Naive B cell (primary cell): ENCODE results near the gene UBE2G2. TPM values are rescaled to one million over a fixed set of nuclear protein-coding genes. Genes with fewer than 3 reads are reported as not detected.
A peak's percentile ranks its signal among the peaks of the same experiment; 100 is the strongest.

Source experiments
- ATAC-seq, 2 donors: fragments of 150-1000 bp; cut with Tn5 transposase; 2 replicates each; pipeline ENCODE4 v1.10.0; 2021; ENCODE audit warnings: low read depth in 2 of 2, mild to moderate bottlenecking in 2 of 2, moderate library complexity in 2 of 2
- DNase-seq: peaks from one replicate; pipeline ENCODE4 v3.0.0; 2022
- H3K27ac Mint-ChIP-seq, 6 donors: one replicate each; pipeline ENCODE4 v1.8.0; 2020 to 2022; ENCODE audit warnings: mild to moderate bottlenecking in 6 of 6, mixed read lengths in 6 of 6, moderate library complexity in 5 of 6, inconsistent platforms in 2 of 6
- H3K27me3 Mint-ChIP-seq, 3 donors: one replicate each; pipeline ENCODE4 v1.8.0; 2021 to 2022; ENCODE audit warnings: mixed read lengths in 3 of 3, mild to moderate bottlenecking in 1 of 3
- H3K36me3 Mint-ChIP-seq, 2 donors: one replicate each; pipeline ENCODE4 v1.8.0; 2020 to 2022; ENCODE audit warnings: mixed read lengths in 2 of 2, inconsistent platforms in 1 of 2, mild to moderate bottlenecking in 1 of 2
- H3K4me1 Mint-ChIP-seq, 3 donors: one replicate each; pipeline ENCODE4 v1.8.0; 2020 to 2022; ENCODE audit warnings: mixed read lengths in 3 of 3, inconsistent platforms in 1 of 3, mild to moderate bottlenecking in 1 of 3, moderate library complexity in 1 of 3
- H3K4me3 Mint-ChIP-seq, 8 donors: one replicate each; pipeline ENCODE4 v1.8.0; 2020 to 2022; ENCODE audit warnings: mild to moderate bottlenecking in 8 of 8, mixed read lengths in 8 of 8, moderate library complexity in 8 of 8, inconsistent platforms in 2 of 8
- H3K9me3 Mint-ChIP-seq, 7 donors: one replicate each; pipeline ENCODE4 v1.8.0; 2020 to 2022; ENCODE audit warnings: mixed read lengths in 7 of 7, mild to moderate bottlenecking in 5 of 7, inconsistent platforms in 2 of 7, moderate library complexity in 1 of 7
- polyA plus RNA-seq, 6 donors: library from polyadenylated mRNA; unstranded; fragments of 300-500 nt; fragmentation: Illumina TruSeq; gene quantifications; one replicate each; pipeline ENCODE4 v1.2.3, GENCODE V29; 2021; ENCODE audit warnings: low read depth in 6 of 6

Gene UBE2G2
- polyA plus RNA-seq, 6 donors from 2014 or later, result 53.8 to 72.5 (median 59.5) TPM

- Mint-ChIP-seq H3K4me3 (no peak overlapping the region), H3K27ac (peak overlapping the region in 2 of 6 donors; percentile 33 to 56), H3K9me3 (peaks cover 0 to 1% (median 0%) of the 10 kb centered on the region in 7 donors), H3K27me3 (no peaks in the 10 kb centered on the region), H3K4me1 (peaks cover 30 to 40% (median 39%) of the 10 kb centered on the region in 3 donors), H3K36me3 (peaks cover 22 to 29% of the 10 kb centered on the region in 2 donors)
- no peak for DNase-seq
- ATAC-seq, result no peak
Observed at GRCh38 chr21:44785620-44786335, 15.8 kb downstream of the UBE2G2 start.

- peaks cover 18 to 29% of the 10 kb centered on the region in 2 donors for H3K36me3 Mint-ChIP-seq
Observed at GRCh38 chr21:44784810-44785209, 16.8 kb downstream of the UBE2G2 start.

GRCh38 chr21:44783020-44783696 is 18.5 kb downstream of the UBE2G2 start:
- H3K4me3 Mint-ChIP-seq, result no peak overlapping the region
- no peaks in the 10 kb centered on the region for H3K27me3 Mint-ChIP-seq
- peaks cover 15 to 27% (median 24%) of the 10 kb centered on the region in 3 donors for H3K4me1 Mint-ChIP-seq
- no peak for DNase-seq
- peaks cover 23 to 33% of the 10 kb centered on the region in 2 donors for H3K36me3 Mint-ChIP-seq
- no peaks in the 10 kb centered on the region for H3K9me3 Mint-ChIP-seq
- peak overlapping the region in 1 of 6 donors; percentile 8 for H3K27ac Mint-ChIP-seq
- ATAC-seq, result no peak

More at GRCh38 chr21:44784810-44785209, 16.8 kb downstream of the UBE2G2 start:
- H3K4me3 Mint-ChIP-seq, result no peak overlapping the region
- H3K27me3 Mint-ChIP-seq, result no peaks in the 10 kb centered on the region
- no peak for ATAC-seq
- peaks cover 20 to 33% (median 29%) of the 10 kb centered on the region in 3 donors for H3K4me1 Mint-ChIP-seq
- no peak for DNase-seq
- peaks cover 0 to 1% (median 0%) of the 10 kb centered on the region in 7 donors for H3K9me3 Mint-ChIP-seq
- H3K27ac Mint-ChIP-seq, result no peak overlapping the region

- Mint-ChIP-seq H3K4me1 (peaks cover 18 to 21% (median 18%) of the 10 kb centered on the region in 3 donors), H3K36me3 (peaks cover 31 to 38% of the 10 kb centered on the region in 2 donors), H3K4me3 (no peak overlapping the region), H3K27me3 (no peaks in the 10 kb centered on the region), H3K27ac (no peak overlapping the region), H3K9me3 (no peaks in the 10 kb centered on the region)
- DNase-seq (no peak), ATAC-seq (no peak)
Observed at GRCh38 chr21:44780767-44781459, 20.7 kb downstream of the UBE2G2 start.

GRCh38 chr21:44780137-44780502 is 21.5 kb downstream of the UBE2G2 start:
- Mint-ChIP-seq H3K36me3 (peaks cover 23 to 33% of the 10 kb centered on the region in 2 donors), H3K4me1 (peaks cover 16 to 20% (median 17%) of the 10 kb centered on the region in 3 donors), H3K9me3 (no peaks in the 10 kb centered on the region), H3K4me3 (no peak overlapping the region), H3K27me3 (no peaks in the 10 kb centered on the region), H3K27ac (peak overlapping the region in 2 of 6 donors; percentile 20 to 36)
- ATAC-seq (no peak), DNase-seq (no peak)

- H3K27me3 Mint-ChIP-seq, result no peaks in the 10 kb centered on the region
- ATAC-seq, result no peak
- H3K9me3 Mint-ChIP-seq, result no peaks in the 10 kb centered on the region
- no peak overlapping the region for H3K27ac Mint-ChIP-seq
- H3K4me1 Mint-ChIP-seq, result peaks cover 17 to 20% (median 17%) of the 10 kb centered on the region in 3 donors
- no peak for DNase-seq
- no peak overlapping the region for H3K4me3 Mint-ChIP-seq
- peaks cover 23 to 38% of the 10 kb centered on the region in 2 donors for H3K36me3 Mint-ChIP-seq
Observed at GRCh38 chr21:44779417-44780136, 22.0 kb downstream of the UBE2G2 start.

- no peaks in the 10 kb centered on the region for H3K27me3 Mint-ChIP-seq
- DNase-seq, result no peak
- peaks cover 17% of the 10 kb centered on the region in 3 donors for H3K4me1 Mint-ChIP-seq
- peaks cover 23 to 40% of the 10 kb centered on the region in 2 donors for H3K36me3 Mint-ChIP-seq
- peak overlapping the region in 2 of 6 donors; percentile 19 to 72 for H3K27ac Mint-ChIP-seq
- no peak overlapping the region for H3K4me3 Mint-ChIP-seq
- ATAC-seq, result no peak
- H3K9me3 Mint-ChIP-seq, result no peaks in the 10 kb centered on the region
Observed at GRCh38 chr21:44778983-44779382, 22.6 kb downstream of the UBE2G2 start.

GRCh38 chr21:44778499-44778911 is 23.1 kb downstream of the UBE2G2 start:
- Mint-ChIP-seq H3K36me3 (peaks cover 20 to 37% of the 10 kb centered on the region in 2 donors), H3K4me1 (peaks cover 12 to 16% (median 15%) of the 10 kb centered on the region in 3 donors), H3K27ac (no peak overlapping the region), H3K9me3 (no peaks in the 10 kb centered on the region), H3K27me3 (no peaks in the 10 kb centered on the region), H3K4me3 (no peak overlapping the region)
- DNase-seq (no peak), ATAC-seq (no peak)

- H3K27ac Mint-ChIP-seq, result no peak overlapping the region
- peaks cover 16 to 33% of the 10 kb centered on the region in 2 donors for H3K36me3 Mint-ChIP-seq
- peaks cover 8 to 12% (median 11%) of the 10 kb centered on the region in 3 donors for H3K4me1 Mint-ChIP-seq
- H3K27me3 Mint-ChIP-seq, result no peaks in the 10 kb centered on the region
- no peak overlapping the region for H3K4me3 Mint-ChIP-seq
- no peaks in the 10 kb centered on the region for H3K9me3 Mint-ChIP-seq
- DNase-seq (no peak), ATAC-seq (no peak)
Observed at GRCh38 chr21:44778094-44778493, 23.5 kb downstream of the UBE2G2 start.

GRCh38 chr21:44774972-44775371 is 26.6 kb downstream of the UBE2G2 start:
- ATAC-seq (no peak), DNase-seq (no peak)
- no peaks in the 10 kb centered on the region for H3K27me3 Mint-ChIP-seq
- H3K4me3 Mint-ChIP-seq, result no peak overlapping the region
- peaks cover 25 to 36% of the 10 kb centered on the region in 2 donors for H3K36me3 Mint-ChIP-seq
- H3K9me3 Mint-ChIP-seq, result no peaks in the 10 kb centered on the region
- H3K27ac Mint-ChIP-seq, result peak overlapping the region in 2 of 6 donors; percentile 32 to 73
- H3K4me1 Mint-ChIP-seq, result peaks cover 0 to 7% (median 0%) of the 10 kb centered on the region in 3 donors

GRCh38 chr21:44773291-44773932 is 28.2 kb downstream of the UBE2G2 start:
- DNase-seq, result no peak
- Mint-ChIP-seq H3K4me3 (no peak overlapping the region), H3K4me1 (peaks cover 0 to 7% (median 0%) of the 10 kb centered on the region in 3 donors), H3K36me3 (peaks cover 27 to 48% of the 10 kb centered on the region in 2 donors), H3K27me3 (no peaks in the 10 kb centered on the region), H3K9me3 (no peaks in the 10 kb centered on the region), H3K27ac (peak overlapping the region in 1 of 6 donors; percentile 37)
- no peak for ATAC-seq

GRCh38 chr21:44771896-44772525 is 29.6 kb downstream of the UBE2G2 start:
- DNase-seq (no peak), ATAC-seq (no peak)
- Mint-ChIP-seq H3K4me3 (no peak overlapping the region), H3K4me1 (peaks cover 0 to 7% (median 0%) of the 10 kb centered on the region in 3 donors), H3K36me3 (peaks cover 20 to 46% of the 10 kb centered on the region in 2 donors), H3K9me3 (no peaks in the 10 kb centered on the region), H3K27me3 (no peaks in the 10 kb centered on the region), H3K27ac (peak overlapping the region in 2 of 6 donors; percentile 18 to 62)
